GM18526 (cell line): ENCODE data around the gene ANO7.

Experiments
- POLR2A ChIP-seq: IDR thresholded peaks from 3 replicates; pipeline ENCODE4 v1.6.1; 2011; ENCODE audit not compliant: insufficient read length; ENCODE audit errors: extremely low read depth

ANO7 gene

DNA sequence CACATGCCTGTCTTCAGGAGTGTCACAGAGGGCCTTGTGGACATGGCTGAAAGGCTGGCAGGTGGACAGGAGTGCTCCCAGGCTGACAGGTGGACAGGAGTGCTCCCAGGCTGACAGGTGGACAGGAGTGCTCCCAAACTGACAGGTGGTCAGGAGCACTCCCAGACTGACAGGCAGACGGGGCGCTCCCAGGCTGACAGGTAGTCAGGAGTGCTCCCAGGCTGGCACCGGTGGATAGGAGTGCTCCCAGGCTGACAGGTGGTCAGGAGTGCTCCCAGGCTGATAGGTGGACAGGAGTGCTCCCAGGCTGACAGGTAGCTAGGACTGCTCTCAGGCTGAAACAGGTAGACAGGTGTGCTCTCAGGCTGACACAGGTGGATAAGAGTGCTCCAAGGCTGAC is 16.6 kb downstream of the ANO7 start:
- no peak for TF ChIP-seq POLR2A

DNA sequence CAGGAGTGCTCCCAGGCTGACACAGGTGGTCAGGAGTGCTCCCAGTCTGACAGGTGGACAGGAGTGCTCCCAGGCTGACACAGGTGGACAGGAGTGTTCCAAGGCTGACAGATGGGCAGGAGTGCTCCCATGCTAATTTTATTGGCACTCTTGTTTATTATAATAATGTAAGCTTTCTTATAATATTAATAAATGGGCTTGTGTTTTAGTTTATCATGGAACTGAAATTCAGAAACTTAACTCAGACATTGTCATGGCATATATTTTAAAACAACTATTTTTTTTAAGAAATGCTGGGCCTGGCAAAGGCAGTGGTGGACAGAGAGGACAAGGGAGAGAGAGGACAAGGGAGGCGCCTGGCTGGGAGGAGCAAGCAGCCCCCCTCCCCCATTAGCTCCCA is 18.7 kb downstream of the ANO7 start:
- TF ChIP-seq POLR2A, result no peak

- TF ChIP-seq POLR2A, result no peak
Measured at GRCh38 chr2:241207641-241208040, 19.2 kb downstream of the ANO7 start.

DNA sequence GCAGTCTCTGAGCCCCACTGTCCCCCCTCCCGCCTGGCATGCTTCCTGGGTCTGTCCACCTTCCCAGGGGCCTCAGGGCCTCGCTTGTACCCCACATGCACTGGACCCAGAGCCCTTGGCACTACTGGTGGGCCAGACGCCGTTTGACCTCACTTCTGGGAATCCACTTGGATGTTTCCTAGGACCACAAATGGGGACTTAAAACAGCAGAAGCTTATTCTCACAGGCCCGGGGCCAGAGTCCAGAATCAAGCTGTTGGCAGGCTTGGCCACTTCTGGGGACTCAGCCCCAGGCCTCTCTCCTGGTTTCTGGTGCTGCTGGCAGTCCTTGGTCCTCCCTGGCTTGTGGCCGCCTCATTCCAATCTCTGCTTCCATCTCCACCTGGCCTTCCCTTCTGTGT is 19.6 kb downstream of the ANO7 start:
- no peak for TF ChIP-seq POLR2A

DNA sequence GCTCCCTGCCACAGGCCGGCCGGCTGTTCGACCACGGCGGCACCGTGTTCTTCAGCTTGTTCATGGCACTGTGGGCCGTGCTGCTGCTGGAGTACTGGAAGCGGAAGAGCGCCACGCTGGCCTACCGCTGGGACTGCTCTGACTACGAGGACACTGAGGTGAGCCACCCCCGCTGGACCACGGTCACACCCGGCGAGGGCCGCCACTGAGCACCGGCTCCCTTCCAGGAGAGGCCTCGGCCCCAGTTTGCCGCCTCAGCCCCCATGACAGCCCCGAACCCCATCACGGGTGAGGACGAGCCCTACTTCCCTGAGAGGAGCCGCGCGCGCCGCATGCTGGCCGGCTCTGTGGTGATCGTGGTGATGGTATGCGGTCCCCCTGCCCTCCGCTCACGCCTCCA is 20.8 kb downstream of the ANO7 start:
- no peak for TF ChIP-seq POLR2A

GRCh38 chr2:241211276-241211675 is 22.8 kb downstream of the ANO7 start:
- TF ChIP-seq POLR2A, result no peak

- TF ChIP-seq POLR2A, result no peak
Measured at GRCh38 chr2:241213041-241213440, 24.6 kb downstream of the ANO7 start.

DNA sequence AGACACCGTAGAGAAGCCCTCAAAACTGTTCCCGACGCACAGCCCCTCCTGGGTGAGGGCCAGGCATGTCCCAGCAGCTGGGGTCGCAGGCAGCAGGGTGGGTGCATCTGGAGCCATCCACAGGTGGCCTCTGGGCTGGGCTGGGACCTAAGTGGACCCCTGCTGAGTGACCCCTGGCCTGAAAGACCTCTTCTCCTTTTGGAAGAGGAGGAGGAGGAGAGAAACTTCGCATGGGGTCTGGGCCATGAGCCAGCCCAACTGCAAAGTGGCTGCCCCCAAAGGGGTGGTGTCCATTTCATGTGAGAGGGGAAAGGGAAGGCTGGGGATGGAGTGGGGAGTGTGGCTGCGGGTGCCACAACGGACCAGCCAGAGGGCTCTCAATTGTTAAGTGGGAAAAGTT is 25.1 kb downstream of the ANO7 start:
- no peak for TF ChIP-seq POLR2A

DNA sequence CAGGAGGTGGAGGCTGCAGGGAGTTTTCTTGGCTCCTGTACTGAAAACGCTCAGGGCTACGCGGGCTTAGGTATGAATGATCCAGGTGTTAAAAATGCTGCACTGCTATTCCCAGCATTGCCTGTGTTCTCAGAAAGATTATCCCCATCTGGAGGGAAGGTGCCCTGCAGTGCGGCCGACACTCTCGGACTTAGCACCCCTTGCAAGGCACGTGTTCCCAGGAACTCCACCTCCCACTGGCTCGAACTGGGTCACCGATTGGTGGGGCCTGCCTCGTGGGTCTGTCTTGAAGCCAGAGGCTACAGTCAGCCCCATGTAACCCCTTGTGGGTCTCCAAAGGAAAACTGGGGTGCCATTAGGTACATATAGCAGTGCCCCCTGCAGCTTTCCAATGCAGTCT is 25.7 kb downstream of the ANO7 start:
- TF ChIP-seq POLR2A, result no peak

GRCh38 chr2:241214766-241215165 is 26.3 kb downstream of the ANO7 start:
- no peak for TF ChIP-seq POLR2A

- no peak for TF ChIP-seq POLR2A
Measured at GRCh38 chr2:241215421-241215820, 26.9 kb downstream of the ANO7 start.

- TF ChIP-seq POLR2A, result no peak
Measured at GRCh38 chr2:241216211-241216761, 27.8 kb downstream of the ANO7 start.

DNA sequence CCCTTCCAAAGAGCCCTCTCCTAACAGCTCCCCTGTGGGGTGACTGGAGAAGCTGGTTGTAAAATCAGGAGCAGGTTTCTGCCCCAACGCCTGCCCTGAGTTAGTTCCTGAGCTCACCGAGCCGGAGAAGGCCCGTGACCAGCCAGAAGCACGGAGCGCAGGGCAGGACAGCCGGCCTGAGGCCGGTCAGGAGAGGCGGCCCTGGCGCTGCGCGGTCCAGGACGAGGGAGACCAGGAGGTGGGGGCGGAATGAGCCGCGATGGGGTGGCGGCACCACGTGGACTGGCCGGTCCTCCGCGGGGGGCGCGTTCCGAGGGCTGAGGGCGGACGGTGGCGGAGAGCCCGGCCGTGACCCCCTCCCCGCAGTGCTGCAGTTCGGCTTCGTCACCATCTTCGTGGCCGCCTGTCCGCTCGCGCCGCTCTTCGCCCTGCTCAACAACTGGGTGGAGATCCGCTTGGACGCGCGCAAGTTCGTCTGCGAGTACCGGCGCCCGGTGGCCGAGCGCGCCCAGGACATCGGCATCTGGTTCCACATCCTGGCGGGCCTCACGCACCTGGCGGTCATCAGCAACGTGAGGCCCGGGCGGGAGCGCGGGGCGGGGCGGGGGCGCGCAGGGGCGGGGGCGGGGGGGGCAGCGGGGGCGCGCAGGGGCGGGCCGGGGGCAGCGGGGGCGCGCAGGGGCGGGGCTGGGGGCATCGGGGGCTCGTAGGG is 29.0 kb downstream of the ANO7 start:
- TF ChIP-seq POLR2A, result no peak

DNA sequence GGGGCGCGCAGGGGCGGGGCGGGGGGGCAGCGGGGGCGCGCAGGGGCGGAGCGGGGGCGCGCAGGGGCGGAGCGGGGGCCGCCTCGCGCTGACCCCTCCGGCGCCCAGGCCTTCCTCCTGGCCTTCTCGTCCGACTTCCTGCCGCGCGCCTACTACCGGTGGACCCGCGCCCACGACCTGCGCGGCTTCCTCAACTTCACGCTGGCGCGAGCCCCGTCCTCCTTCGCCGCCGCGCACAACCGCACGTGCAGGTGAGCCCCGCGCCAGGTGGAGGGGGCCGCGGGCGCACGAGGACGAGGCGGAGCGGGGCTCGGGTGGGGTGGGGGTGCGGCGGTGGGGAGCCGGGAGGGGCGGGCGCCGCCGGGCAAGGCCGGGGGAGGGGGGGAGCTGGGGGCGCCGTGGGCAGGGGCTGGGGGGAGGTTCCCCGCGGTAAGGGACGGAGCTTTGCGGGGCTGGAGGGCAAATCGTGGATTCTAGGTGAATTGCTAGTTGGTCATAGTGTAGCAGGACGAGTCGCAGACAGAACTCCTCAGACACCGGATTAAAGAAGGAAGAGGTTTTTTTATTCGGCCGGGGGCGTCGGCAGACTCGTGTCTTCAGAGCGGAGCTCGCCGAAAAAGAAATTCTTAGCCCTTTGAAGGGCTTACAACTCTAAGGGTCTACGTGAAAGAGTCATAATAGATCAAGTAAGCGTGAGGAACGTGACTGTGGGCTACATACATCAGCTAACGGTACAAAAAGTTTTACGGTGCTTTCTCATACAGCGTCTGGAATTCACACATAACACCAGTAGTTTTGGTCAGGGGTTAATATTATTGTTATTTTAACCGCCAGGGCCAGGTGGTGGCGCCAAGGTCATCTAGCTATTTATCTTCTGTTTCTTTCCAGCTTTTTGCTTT is 29.9 kb downstream of the ANO7 start:
- TF ChIP-seq POLR2A, result no peak

GRCh38 chr2:241219030-241219382 is 30.5 kb downstream of the ANO7 start:
- TF ChIP-seq POLR2A, result no peak

- no peak for TF ChIP-seq POLR2A
Measured at GRCh38 chr2:241219856-241220356, 31.4 kb downstream of the ANO7 start.
